ENCODE data around the gene FGF5. TPM values are rescaled to one million over a fixed set of nuclear protein-coding genes. Genes with fewer than 3 reads are reported as not detected.

The FGF5 gene
- total and polyA plus RNA-seq, 4 donors = 0.15 TPM; not detected in 3

GRCh38 chr4:80259012-80259411, 7.5 kb upstream of the FGF5 start:
- Histone ChIP-seq H3K27ac (ENCODE audit: low read depth in 1 of 2, low read length in 2 of 2) (no peak overlapping the region), H3K36me3 (ENCODE audit: control insufficient read depth in 1 of 2, insufficient read depth in 2 of 2, low read length in 1 of 2) (no peaks in the 10 kb centered on the region), H3K4me1 (ENCODE audit: control insufficient read depth in 1 of 2, insufficient read depth in 2 of 2, low read length in 2 of 2) (no peaks in the 10 kb centered on the region), H3K27me3 (ENCODE audit: control insufficient read depth in 1 of 2, insufficient read depth in 2 of 2, low read length in 1 of 2) (no peaks in the 10 kb centered on the region), H3K9me3 (ENCODE audit: control insufficient read depth, low read length) (peaks cover 1% of the 10 kb centered on the region), H3K4me3 (ENCODE audit: low read length in 2 of 2) (no peak overlapping the region)
- ATAC-seq (ENCODE audit: low FRiP score) (no peak), DNase-seq (no peak)
- intact Hi-C loops (cut with DNase I) = no loop called here
- WGBS, 2 donors = 22 to 37% methylated on average over 4 of the region's 4 CpGs

- Histone ChIP-seq H3K4me3 (ENCODE audit: low read length in 2 of 2) (no peak overlapping the region), H3K36me3 (ENCODE audit: control insufficient read depth in 1 of 2, insufficient read depth in 2 of 2, low read length in 1 of 2) (no peaks in the 10 kb centered on the region), H3K9me3 (ENCODE audit: control insufficient read depth, low read length) (peaks cover 1% of the 10 kb centered on the region), H3K4me1 (ENCODE audit: control insufficient read depth in 1 of 2, insufficient read depth in 2 of 2, low read length in 2 of 2) (no peaks in the 10 kb centered on the region), H3K27me3 (ENCODE audit: control insufficient read depth in 1 of 2, insufficient read depth in 2 of 2, low read length in 1 of 2) (peaks cover 0 to 3% of the 10 kb centered on the region in 2 donors), H3K27ac (ENCODE audit: low read depth in 1 of 2, low read length in 2 of 2) (no peak overlapping the region)
- DNase-seq (no peak), ATAC-seq (ENCODE audit: low FRiP score) (no peak)
- 85 to 86% methylated on average over 3 of the region's 3 CpGs for WGBS, 2 donors
- intact Hi-C loops (cut with DNase I) = no loop called here
These were observed 6.6 kb upstream of the FGF5 start for GRCh38 chr4:80259817-80260216.

- no peaks in the 10 kb centered on the region for H3K36me3 ChIP-seq (ENCODE audit: control insufficient read depth in 1 of 2, insufficient read depth in 2 of 2, low read length in 1 of 2)
- H3K9me3 ChIP-seq (ENCODE audit: control insufficient read depth, low read length) = peaks cover 1% of the 10 kb centered on the region
- no peak overlapping the region for H3K27ac ChIP-seq (ENCODE audit: low read depth in 1 of 2, low read length in 2 of 2)
- no peaks in the 10 kb centered on the region for H3K4me1 ChIP-seq (ENCODE audit: control insufficient read depth in 1 of 2, insufficient read depth in 2 of 2, low read length in 2 of 2)
- ATAC-seq (ENCODE audit: low FRiP score) (no peak), DNase-seq (no peak)
- no peak overlapping the region for H3K4me3 ChIP-seq (ENCODE audit: low read length in 2 of 2)
- peaks cover 0 to 6% of the 10 kb centered on the region in 2 donors for H3K27me3 ChIP-seq (ENCODE audit: control insufficient read depth in 1 of 2, insufficient read depth in 2 of 2, low read length in 1 of 2)
- WGBS, 2 donors = 95 to 97% methylated on average over 3 of the region's 3 CpGs
- intact Hi-C loops (cut with DNase I) = no loop called here
These were observed 4.4 kb upstream of the FGF5 start for GRCh38 chr4:80261989-80262600.

GRCh38 chr4:80263541-80264351, 2.7 kb upstream of the FGF5 start:
- WGBS, 2 donors = 25 to 28% methylated on average over 36 of the region's 36 CpGs
- no peak overlapping the region for H3K4me3 ChIP-seq (ENCODE audit: low read length in 2 of 2)
- no peaks in the 10 kb centered on the region for H3K9me3 ChIP-seq (ENCODE audit: control insufficient read depth, low read length)
- no peaks in the 10 kb centered on the region for H3K36me3 ChIP-seq (ENCODE audit: control insufficient read depth in 1 of 2, insufficient read depth in 2 of 2, low read length in 1 of 2)
- no peak overlapping the region for H3K27ac ChIP-seq (ENCODE audit: low read depth in 1 of 2, low read length in 2 of 2)
- no peak for ATAC-seq (ENCODE audit: low FRiP score)
- intact Hi-C loops (cut with DNase I) = no loop called here
- no peak for DNase-seq
- no peaks in the 10 kb centered on the region for H3K4me1 ChIP-seq (ENCODE audit: control insufficient read depth in 1 of 2, insufficient read depth in 2 of 2, low read length in 2 of 2)
- H3K27me3 ChIP-seq (ENCODE audit: control insufficient read depth in 1 of 2, insufficient read depth in 2 of 2, low read length in 1 of 2) = peaks cover 0 to 6% of the 10 kb centered on the region in 2 donors

- H3K4me3 ChIP-seq (ENCODE audit: low read length in 2 of 2) = no peak overlapping the region
- H3K27me3 ChIP-seq (ENCODE audit: control insufficient read depth in 1 of 2, insufficient read depth in 2 of 2, low read length in 1 of 2) = peaks cover 0 to 7% of the 10 kb centered on the region in 2 donors
- H3K9me3 ChIP-seq (ENCODE audit: control insufficient read depth, low read length) = peaks cover 2% of the 10 kb centered on the region
- DNase-seq (no peak), ATAC-seq (ENCODE audit: low FRiP score) (no peak)
- intact Hi-C loops (cut with DNase I) = no loop called here
- no peaks in the 10 kb centered on the region for H3K4me1 ChIP-seq (ENCODE audit: control insufficient read depth in 1 of 2, insufficient read depth in 2 of 2, low read length in 2 of 2)
- H3K36me3 ChIP-seq (ENCODE audit: control insufficient read depth in 1 of 2, insufficient read depth in 2 of 2, low read length in 1 of 2) = no peaks in the 10 kb centered on the region
- WGBS, 2 donors = 13 to 17% methylated on average over 4 of the region's 4 CpGs
- no peak overlapping the region for H3K27ac ChIP-seq (ENCODE audit: low read depth in 1 of 2, low read length in 2 of 2)
These were observed 2.2 kb upstream of the FGF5 start for GRCh38 chr4:80264352-80264647.

GRCh38 chr4:80264825-80265224, 1.6 kb upstream of the FGF5 start:
- Histone ChIP-seq H3K9me3 (ENCODE audit: control insufficient read depth, low read length) (peaks cover 2% of the 10 kb centered on the region), H3K27ac (ENCODE audit: low read depth in 1 of 2, low read length in 2 of 2) (no peak overlapping the region), H3K36me3 (ENCODE audit: control insufficient read depth in 1 of 2, insufficient read depth in 2 of 2, low read length in 1 of 2) (no peaks in the 10 kb centered on the region), H3K4me1 (ENCODE audit: control insufficient read depth in 1 of 2, insufficient read depth in 2 of 2, low read length in 2 of 2) (no peaks in the 10 kb centered on the region), H3K27me3 (ENCODE audit: control insufficient read depth in 1 of 2, insufficient read depth in 2 of 2, low read length in 1 of 2) (peaks cover 0 to 7% of the 10 kb centered on the region in 2 donors), H3K4me3 (ENCODE audit: low read length in 2 of 2) (no peak overlapping the region)
- no peak for DNase-seq
- intact Hi-C loops (cut with DNase I) = no loop called here
- WGBS, 2 donors = 17 to 40% methylated on average over 1 of the region's 1 CpG
- ATAC-seq (ENCODE audit: low FRiP score) = no peak

- Histone ChIP-seq H3K4me3 (ENCODE audit: low read length in 2 of 2) (peak overlapping the region; percentile 12 to 59), H3K4me1 (ENCODE audit: control insufficient read depth in 1 of 2, insufficient read depth in 2 of 2, low read length in 2 of 2) (no peaks in the 10 kb centered on the region), H3K27ac (ENCODE audit: low read depth in 1 of 2, low read length in 2 of 2) (no peak overlapping the region), H3K36me3 (ENCODE audit: control insufficient read depth in 1 of 2, insufficient read depth in 2 of 2, low read length in 1 of 2) (no peaks in the 10 kb centered on the region), H3K9me3 (ENCODE audit: control insufficient read depth, low read length) (peaks cover 2% of the 10 kb centered on the region), H3K27me3 (ENCODE audit: control insufficient read depth in 1 of 2, insufficient read depth in 2 of 2, low read length in 1 of 2) (peaks cover 0 to 7% of the 10 kb centered on the region in 2 donors)
- DNase-seq (no peak), ATAC-seq (ENCODE audit: low FRiP score) (no peak)
- intact Hi-C loops (cut with DNase I) = no loop called here
- 0 to 1% methylated on average over 35 to 36 of the region's 36 CpGs for WGBS, 2 donors
These were observed 752 bp upstream of the FGF5 start for GRCh38 chr4:80265571-80266252.

- Histone ChIP-seq H3K27me3 (ENCODE audit: control insufficient read depth in 1 of 2, insufficient read depth in 2 of 2, low read length in 1 of 2) (peaks cover 0 to 7% of the 10 kb centered on the region in 2 donors), H3K27ac (ENCODE audit: low read depth in 1 of 2, low read length in 2 of 2) (no peak overlapping the region), H3K4me3 (ENCODE audit: low read length in 2 of 2) (no peak overlapping the region), H3K4me1 (ENCODE audit: control insufficient read depth in 1 of 2, insufficient read depth in 2 of 2, low read length in 2 of 2) (no peaks in the 10 kb centered on the region), H3K9me3 (ENCODE audit: control insufficient read depth, low read length) (peaks cover 2% of the 10 kb centered on the region), H3K36me3 (ENCODE audit: control insufficient read depth in 1 of 2, insufficient read depth in 2 of 2, low read length in 1 of 2) (no peaks in the 10 kb centered on the region)
- intact Hi-C loops (cut with DNase I) = no loop called here
- 2 to 4% methylated on average over 25 of the region's 25 CpGs for WGBS, 2 donors
- no peak for DNase-seq
- ATAC-seq (ENCODE audit: low FRiP score) = peak; percentile 12
These were observed 477 bp downstream of the FGF5 start for GRCh38 chr4:80266902-80267380.

All from aorta (tissue), 5 donors.